Activated T-helper 17 cell treated with anti-CD3 and anti-CD28 coated beads, Interleukin-2, amount 50 U/mL, for 72 hours (primary cell): Measurements from ENCODE around the gene CARD10. TPM values are rescaled to one million over a fixed set of nuclear protein-coding genes. Genes with fewer than 3 reads are reported as not detected.

Experiments used
- ATAC-seq: fragments of 150-1000 bp; cut with Tn5 transposase; replicated peaks from 2 replicates; pipeline ENCODE4 v1.10.0; 2021; ENCODE audit warnings: mild to moderate bottlenecking, moderate library complexity
- H3K27ac Mint-ChIP-seq: one replicate; pipeline ENCODE4 v1.8.0; 2022; ENCODE audit warnings: mixed read lengths
- H3K27me3 Mint-ChIP-seq: one replicate; pipeline ENCODE4 v1.8.0; 2022; ENCODE audit warnings: mixed read lengths
- H3K36me3 Mint-ChIP-seq: one replicate; pipeline ENCODE4 v1.8.0; 2022; ENCODE audit warnings: low read depth, mild to moderate bottlenecking, mixed read lengths
- H3K4me1 Mint-ChIP-seq: one replicate; pipeline ENCODE4 v1.8.0; 2022; ENCODE audit warnings: mixed read lengths
- H3K4me3 Mint-ChIP-seq: one replicate; pipeline ENCODE4 v1.8.0; 2022; ENCODE audit warnings: mild to moderate bottlenecking, mixed read lengths
- H3K9me3 Mint-ChIP-seq: one replicate; pipeline ENCODE4 v1.8.0; 2022; ENCODE audit warnings: mixed read lengths
- total RNA-seq, 2 donors: library from RNA; stranded (reverse); gene quantifications; one replicate each; pipeline ENCODE4 v1.2.3, GENCODE V29; 2022

CARD10 gene
- total RNA-seq, 2 donors from 2014 or later, result 0.09 TPM; not detected in 1

GRCh38 chr22:37449331-37450001, 69.7 kb downstream of the CARD10 start:
- ATAC-seq, result no peak
- H3K4me1 Mint-ChIP-seq, result peaks cover 6% of the 10 kb centered on the region
- H3K27me3 Mint-ChIP-seq, result no peaks in the 10 kb centered on the region

GRCh38 chr22:37448516-37449127, 70.6 kb downstream of the CARD10 start:
- Mint-ChIP-seq H3K36me3 (peaks cover 6% of the 10 kb centered on the region), H3K9me3 (no peaks in the 10 kb centered on the region), H3K27me3 (no peaks in the 10 kb centered on the region), H3K4me3 (no peak overlapping the region), H3K4me1 (peaks cover 11% of the 10 kb centered on the region), H3K27ac (no peak overlapping the region)
- no peak for ATAC-seq

More at GRCh38 chr22:37449331-37450001, 69.7 kb downstream of the CARD10 start:
- H3K9me3 Mint-ChIP-seq, result no peaks in the 10 kb centered on the region
- H3K36me3 Mint-ChIP-seq, result peaks cover 6% of the 10 kb centered on the region
- no peak overlapping the region for H3K27ac Mint-ChIP-seq
- no peak overlapping the region for H3K4me3 Mint-ChIP-seq

DNA sequence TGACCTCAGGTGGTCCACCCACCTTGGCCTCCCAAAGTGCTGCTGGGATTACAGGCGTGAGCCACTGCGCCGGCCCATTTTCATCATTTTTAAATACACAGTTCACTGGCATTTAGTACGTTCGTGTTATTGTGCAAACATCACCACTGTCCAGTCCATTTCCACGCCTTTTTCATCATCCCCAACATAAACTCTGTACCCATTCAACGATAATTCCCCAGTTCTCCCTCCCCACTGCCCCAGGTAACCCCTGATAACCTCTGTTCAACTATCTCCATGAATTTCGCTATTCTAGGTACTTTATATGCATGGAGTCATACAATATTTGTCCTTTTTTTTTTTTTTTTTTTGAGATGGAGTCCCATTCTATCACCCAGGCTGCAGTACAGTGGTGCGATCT, 73.7 kb downstream of the CARD10 start:
- H3K4me1 Mint-ChIP-seq, result peaks cover 21% of the 10 kb centered on the region
- no peak overlapping the region for H3K27ac Mint-ChIP-seq
- no peak overlapping the region for H3K4me3 Mint-ChIP-seq
- H3K27me3 Mint-ChIP-seq, result peaks cover 4% of the 10 kb centered on the region
- no peaks in the 10 kb centered on the region for H3K36me3 Mint-ChIP-seq
- no peak for ATAC-seq
- peaks cover 3% of the 10 kb centered on the region for H3K9me3 Mint-ChIP-seq

DNA sequence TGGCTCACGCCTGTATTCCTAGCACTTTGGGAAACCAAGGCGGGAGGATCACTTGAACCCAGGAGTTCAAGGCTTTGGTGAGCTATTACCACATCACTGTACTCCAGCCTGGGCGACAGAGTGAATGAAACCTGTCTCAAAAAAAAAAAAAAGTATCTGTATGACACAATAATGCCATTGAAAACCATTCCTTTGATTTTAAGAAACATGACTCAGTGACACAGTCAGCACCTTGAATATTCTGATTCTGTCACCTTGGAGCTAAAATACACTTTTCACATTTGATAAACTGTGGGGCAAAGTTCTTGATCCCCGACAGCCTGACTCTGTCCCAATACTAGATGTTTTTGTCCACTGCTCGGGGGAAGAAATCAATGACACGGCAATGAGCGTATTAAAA, 75.2 kb downstream of the CARD10 start:
- H3K36me3 Mint-ChIP-seq, result no peaks in the 10 kb centered on the region
- peaks cover 3% of the 10 kb centered on the region for H3K9me3 Mint-ChIP-seq
- peaks cover 4% of the 10 kb centered on the region for H3K27me3 Mint-ChIP-seq
- H3K27ac Mint-ChIP-seq, result no peak overlapping the region
- peaks cover 17% of the 10 kb centered on the region for H3K4me1 Mint-ChIP-seq
- ATAC-seq, result peak; percentile 96
- no peak overlapping the region for H3K4me3 Mint-ChIP-seq

DNA sequence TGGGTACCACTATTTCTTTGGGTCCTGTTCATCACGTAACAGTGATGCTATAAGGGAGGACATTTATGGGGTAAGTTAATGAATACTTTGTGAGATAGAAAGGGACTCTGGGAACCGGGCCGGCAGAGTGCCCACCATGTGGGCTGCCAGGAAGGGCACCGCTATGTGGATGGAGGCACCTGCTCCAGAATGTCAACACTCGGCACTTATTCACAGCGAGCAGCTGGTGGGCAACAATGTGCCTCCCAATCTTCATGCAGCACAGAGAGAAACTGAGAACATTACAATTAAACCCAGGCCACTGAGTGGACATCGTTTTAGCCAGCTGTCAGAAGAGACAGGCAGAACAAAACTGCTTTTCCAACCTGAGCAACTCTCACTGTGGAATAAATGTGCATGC, 76.1 kb downstream of the CARD10 start:
- H3K4me3 Mint-ChIP-seq, result no peak overlapping the region
- peaks cover 3% of the 10 kb centered on the region for H3K9me3 Mint-ChIP-seq
- peaks cover 4% of the 10 kb centered on the region for H3K27me3 Mint-ChIP-seq
- no peak overlapping the region for H3K27ac Mint-ChIP-seq
- H3K36me3 Mint-ChIP-seq, result no peaks in the 10 kb centered on the region
- no peak for ATAC-seq
- H3K4me1 Mint-ChIP-seq, result peaks cover 17% of the 10 kb centered on the region

DNA sequence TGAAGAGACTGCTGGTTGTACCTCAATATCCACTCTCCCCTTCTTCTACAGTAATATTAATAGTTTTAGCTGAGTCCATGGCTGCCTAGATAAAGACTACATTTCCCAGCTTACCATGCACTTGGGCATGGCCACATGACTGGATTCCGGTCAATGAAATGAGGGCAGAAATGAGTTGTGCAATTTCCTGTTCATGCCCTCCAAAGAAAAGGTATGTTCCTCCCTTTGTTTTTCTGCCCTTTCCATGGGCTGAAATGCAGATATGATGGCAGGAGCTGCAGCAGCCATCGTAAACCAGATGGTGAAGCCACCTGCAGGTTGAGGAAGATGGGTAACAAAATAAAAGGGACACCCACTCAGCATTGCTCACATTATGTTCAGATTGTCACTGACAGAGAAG, 76.7 kb downstream of the CARD10 start:
- Mint-ChIP-seq H3K4me1 (peaks cover 17% of the 10 kb centered on the region), H3K4me3 (no peak overlapping the region), H3K9me3 (peaks cover 3% of the 10 kb centered on the region), H3K27me3 (peaks cover 4% of the 10 kb centered on the region), H3K36me3 (no peaks in the 10 kb centered on the region), H3K27ac (peak overlapping the region; percentile 68)
- ATAC-seq, result peak; percentile 52

GRCh38 chr22:37442135-37442534, 77.1 kb downstream of the CARD10 start:
- Mint-ChIP-seq H3K27me3 (peaks cover 4% of the 10 kb centered on the region), H3K36me3 (no peaks in the 10 kb centered on the region), H3K4me1 (peaks cover 17% of the 10 kb centered on the region)

DNA sequence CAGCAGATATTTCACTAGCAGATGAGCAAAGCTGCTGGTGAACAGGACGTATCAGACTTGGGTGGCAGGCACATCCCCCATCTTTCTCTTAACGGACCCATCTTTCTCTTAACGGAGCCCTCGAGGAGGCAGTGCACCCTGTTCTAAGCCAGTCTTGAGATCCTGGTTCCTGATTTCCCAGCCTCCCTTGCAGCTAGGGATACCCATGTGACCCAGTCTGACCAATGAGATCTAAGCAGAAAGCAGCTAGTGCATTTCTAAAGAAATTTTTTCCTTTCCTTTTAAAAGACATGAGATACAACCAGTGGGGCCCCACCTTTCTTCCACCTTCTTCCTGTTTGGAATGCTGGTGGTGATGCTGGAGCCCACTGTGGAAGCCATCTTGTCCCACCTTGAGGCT, 78.3 kb downstream of the CARD10 start:
- no peak overlapping the region for H3K27ac Mint-ChIP-seq

More at GRCh38 chr22:37442135-37442534, 77.1 kb downstream of the CARD10 start:
- peaks cover 3% of the 10 kb centered on the region for H3K9me3 Mint-ChIP-seq
- no peak for ATAC-seq
- H3K4me3 Mint-ChIP-seq, result no peak overlapping the region
- H3K27ac Mint-ChIP-seq, result peak overlapping the region; percentile 68

More for the DNA sequence above, 78.3 kb downstream of the CARD10 start:
- peaks cover 17% of the 10 kb centered on the region for H3K4me1 Mint-ChIP-seq
- no peak for ATAC-seq
- H3K36me3 Mint-ChIP-seq, result no peaks in the 10 kb centered on the region
- H3K4me3 Mint-ChIP-seq, result no peak overlapping the region
- peaks cover 4% of the 10 kb centered on the region for H3K27me3 Mint-ChIP-seq
- H3K9me3 Mint-ChIP-seq, result peaks cover 3% of the 10 kb centered on the region

Other genes starting within 250 kb of the CARD10 start
- 100 to 1,000 TPM in 1 of 2 donors, 10 to 100 TPM in 1; 53.7 to 124 TPM for gene CYTH4, start 236.9 kb downstream of the CARD10 start, total RNA-seq
- gene ELFN2, start 91.9 kb downstream of the CARD10 start, total RNA-seq, result 1 to 10 TPM in 1 of 2 donors, under 1 TPM in 1; 0.24 to 2.2 TPM
- gene MFNG, start 33.0 kb downstream of the CARD10 start, total RNA-seq, result 100 to 1,000 TPM; 170 to 245 TPM
- 1 to 10 TPM; 1.0 to 2.3 TPM for gene CDC42EP1, start 41.1 kb upstream of the CARD10 start, total RNA-seq
- not detected for gene LGALS2, start 60.7 kb upstream of the CARD10 start, total RNA-seq
- 10 to 100 TPM; 69.3 to 79.8 TPM for gene GGA1, start 89.4 kb upstream of the CARD10 start, total RNA-seq
- gene SH3BP1, start 120.3 kb upstream of the CARD10 start, total RNA-seq, result 100 to 1,000 TPM; 118 to 132 TPM
- gene PDXP, start 139.3 kb upstream of the CARD10 start, total RNA-seq, result 10 to 100 TPM; 38.0 to 43.2 TPM
- 1,000 to 10,000 TPM; 1,410 to 2,076 TPM for gene LGALS1, start 156.2 kb upstream of the CARD10 start, total RNA-seq
- gene NOL12, start 166.9 kb upstream of the CARD10 start, total RNA-seq, result 10 to 100 TPM; 22.1 to 46.1 TPM
- 10 to 100 TPM; 28.2 to 36.9 TPM for gene TRIOBP, start 177.6 kb upstream of the CARD10 start, total RNA-seq